HG02981 (cell line): ENCODE data around the gene GXYLT2.
"Not testable (repeated sequence)": the region's sequence is repeated elsewhere in the genome, so short reads cannot be mapped to it uniquely, and the experiment has no call there.

Experiments
- ATAC-seq: cut with Tn5 transposase; IDR thresholded peaks from one replicate; pipeline ENCODE4 v1.9.1; 2021; ENCODE audit warnings: mild to moderate bottlenecking, moderate library complexity; ENCODE audit not compliant: unreplicated experiment

Gene GXYLT2

DNA sequence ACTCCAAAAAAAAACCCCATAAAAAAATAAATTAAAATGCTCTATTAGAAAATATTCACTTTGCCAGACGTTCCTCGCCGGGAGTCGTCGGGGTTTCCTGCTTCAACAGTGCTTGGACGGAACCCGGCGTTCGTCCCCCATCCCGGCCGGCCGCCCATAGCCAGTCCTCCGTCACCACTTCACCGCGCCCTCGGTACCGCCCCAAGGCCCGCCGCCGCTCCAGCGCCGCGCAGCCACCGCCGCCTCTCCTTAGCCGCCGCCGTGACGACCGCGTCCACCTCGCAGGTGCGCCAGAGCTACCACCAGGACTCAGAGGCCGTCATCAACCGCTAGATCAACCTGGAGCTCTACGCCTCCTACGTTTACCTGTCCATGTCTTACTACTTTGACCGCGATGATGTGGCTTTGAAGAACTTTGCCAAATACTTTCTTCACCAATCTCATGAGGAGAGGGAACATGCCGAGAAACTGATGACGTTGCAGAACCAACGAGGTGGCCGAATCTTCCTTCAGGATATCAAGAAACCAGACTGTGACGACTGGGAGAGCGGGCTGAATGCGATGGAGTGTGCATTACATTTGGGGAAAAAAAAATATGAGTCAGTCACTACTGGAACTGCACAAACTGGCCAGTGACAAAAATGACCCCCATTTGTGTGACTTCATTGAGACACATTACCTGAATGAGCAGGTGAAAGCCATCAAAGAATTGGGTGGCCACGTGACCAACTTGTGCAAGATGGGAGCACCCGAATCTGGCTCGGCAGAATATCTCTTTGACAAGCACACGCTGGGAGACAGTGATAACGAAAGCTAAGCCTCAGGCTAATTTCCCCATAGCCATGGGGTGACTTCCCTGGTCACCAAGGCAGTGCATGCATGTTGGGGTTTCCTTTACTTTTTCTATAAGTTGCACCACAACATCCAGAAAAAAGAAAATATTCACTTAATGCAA is 41.2 kb downstream of the GXYLT2 start:
- not testable (repeated sequence) for ATAC-seq

DNA sequence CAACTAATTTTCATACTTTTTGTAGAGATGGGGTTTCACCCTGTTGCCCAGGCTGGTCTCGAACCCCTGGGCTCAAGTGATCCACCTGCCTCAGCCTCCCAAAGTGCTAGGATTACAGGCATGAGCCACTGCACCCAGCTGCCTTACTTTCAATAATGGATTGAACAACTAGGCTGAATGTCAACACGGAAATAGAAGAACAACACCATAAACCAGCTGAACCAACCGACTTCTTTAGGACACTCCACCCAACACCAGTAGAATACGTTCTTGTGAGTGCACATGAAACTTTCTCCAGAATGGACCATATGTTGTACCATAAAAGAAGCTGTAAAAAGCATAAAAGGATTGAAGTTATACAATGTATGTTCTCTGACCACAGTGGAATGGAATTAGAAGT is 42.9 kb downstream of the GXYLT2 start:
- no peak for ATAC-seq

DNA sequence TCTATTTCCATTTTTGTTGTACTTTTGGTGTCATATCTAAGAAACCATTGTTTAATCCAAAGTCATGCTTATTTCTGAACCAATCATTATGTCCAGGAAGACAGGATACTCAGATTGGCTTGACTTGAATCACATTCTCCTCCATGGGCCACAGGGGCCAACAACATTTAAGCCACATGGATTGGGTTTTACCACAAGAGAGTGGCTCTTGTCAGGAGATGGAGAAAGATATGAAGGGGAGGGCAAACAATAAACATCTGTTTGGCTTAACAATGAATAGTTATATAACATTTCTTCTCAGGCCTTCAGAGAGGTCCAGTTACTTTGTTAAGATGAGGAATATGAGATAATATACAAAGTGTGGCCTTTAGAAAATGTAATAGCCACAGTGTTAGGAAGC is 44.6 kb downstream of the GXYLT2 start:
- ATAC-seq = no peak

DNA sequence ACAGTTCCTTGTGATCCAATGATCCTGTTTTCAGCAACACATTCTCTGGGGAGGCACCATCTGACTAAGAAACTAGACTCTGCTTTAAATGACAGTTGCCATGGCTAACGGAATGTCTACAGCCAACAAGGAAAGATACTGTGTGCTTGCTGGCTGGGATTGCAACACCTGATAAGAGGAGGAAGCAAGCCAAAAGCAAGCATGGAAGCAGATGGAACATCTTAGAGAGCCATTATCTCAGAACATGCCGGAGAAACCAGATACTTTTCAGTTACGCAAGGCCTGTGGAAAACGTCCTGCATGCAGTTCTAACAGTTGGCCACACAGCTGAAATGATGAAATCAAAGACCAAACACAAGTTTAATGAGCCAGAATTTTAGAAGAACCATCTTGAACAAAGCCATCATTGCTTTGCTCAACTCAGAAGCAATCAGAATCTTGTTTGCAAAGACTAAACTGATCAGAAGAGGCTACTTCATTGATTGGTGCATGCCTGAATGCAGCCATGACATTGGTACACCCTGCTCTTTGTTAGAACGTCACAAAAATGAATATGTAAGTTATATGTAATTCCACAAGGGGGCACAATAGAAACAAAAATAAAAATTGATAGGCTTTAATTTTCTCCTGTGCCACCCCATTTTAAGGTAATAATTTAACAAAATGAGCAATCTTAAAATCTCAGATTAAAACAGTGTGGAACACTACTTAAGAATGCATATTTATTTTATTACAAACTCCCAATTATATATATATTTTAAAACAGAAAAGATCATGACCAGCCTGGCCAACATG is 50.8 kb downstream of the GXYLT2 start:
- peak; percentile 92 for ATAC-seq

DNA sequence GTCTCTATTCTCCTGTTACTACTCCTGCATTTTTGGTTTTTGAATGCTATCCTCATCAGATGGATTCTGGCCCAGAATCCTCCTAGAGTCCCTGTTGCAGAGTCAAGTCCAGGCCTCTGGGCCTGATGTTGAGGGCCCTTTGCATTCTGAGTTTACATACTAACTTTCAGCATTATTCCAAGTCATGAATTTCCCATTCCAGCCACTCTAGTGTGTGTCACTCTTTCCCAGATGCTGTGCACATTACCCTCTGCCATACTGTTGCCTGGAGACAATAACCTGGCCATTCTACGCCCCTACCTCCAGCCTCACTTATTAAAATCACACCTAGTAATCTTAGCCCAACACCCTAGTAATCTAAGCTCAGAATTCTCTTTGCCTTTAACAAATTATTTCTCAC is 53.4 kb downstream of the GXYLT2 start:
- no peak for ATAC-seq

DNA sequence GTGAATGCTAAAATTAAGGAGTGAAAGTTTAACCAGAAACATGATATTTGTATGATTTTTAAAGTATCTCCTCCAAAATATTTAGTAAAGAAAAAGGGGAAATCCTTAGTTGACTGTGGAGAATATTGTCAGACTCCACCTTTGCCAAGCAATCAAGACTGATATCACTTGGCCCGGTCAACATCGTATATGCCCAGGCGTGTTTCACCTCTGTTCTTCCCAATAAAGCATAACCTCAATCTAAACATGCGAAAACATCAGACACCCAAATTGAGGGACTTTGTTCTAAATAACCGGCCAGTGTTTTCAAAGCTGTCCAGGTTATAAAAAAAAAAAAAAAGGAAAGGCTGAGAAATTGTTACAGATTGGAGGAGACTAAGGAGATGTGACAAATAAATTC is 54.6 kb downstream of the GXYLT2 start:
- ATAC-seq = no peak

DNA sequence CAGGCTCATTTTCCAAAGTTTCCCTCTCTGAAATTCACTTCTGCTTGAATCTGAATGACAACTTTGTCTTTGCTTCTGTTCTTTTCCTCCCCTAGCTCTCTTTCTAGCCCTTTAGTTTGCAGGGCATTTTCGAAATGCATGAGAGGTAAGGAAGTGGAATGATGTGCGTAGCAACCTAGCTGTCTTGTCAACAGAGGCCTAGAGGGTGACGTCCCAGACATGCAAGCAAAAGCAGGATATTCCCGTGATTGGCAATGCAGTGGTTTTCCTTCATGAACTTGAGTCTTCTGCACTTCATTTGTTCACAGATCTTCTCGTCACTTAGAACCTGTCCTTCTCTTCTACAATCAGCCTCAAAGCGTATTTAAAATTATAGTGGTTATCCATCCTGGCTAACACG is 56.9 kb downstream of the GXYLT2 start:
- ATAC-seq = no peak

DNA sequence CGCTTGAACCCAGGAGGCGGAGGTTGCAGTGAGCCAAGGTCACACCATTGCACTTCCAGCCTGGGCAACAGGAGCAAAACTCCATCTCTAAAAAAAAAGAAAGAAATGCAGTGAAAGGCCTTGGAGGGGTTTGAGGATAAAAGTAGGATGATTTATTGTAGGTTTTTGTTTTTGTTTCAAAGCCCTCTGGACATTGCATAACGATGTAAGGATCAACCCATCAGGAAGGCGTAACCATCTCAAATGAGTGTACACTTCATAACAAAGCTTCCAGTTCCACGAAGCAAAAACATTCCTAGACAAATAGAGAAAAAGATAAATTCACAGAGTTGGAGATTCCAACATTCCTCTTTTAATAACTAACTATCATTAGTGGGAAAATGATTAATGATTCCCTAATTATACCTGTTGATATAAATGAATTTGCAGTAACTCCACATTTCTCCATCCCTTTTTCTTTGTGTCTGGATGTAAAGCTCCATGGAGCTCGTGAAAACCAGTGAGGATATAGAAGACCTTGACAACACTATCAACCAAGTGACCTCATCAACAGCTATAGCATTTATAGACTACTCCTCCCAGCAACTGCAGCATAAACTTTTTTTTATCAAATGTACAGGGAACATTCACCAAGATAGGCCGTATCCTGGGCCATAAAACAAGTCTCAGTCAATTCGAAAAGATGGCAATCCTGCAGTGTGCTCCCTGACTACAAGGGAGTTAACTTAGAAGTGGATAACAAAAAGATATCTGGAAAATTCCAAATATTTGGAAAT is 60.1 kb downstream of the GXYLT2 start:
- no peak for ATAC-seq

DNA sequence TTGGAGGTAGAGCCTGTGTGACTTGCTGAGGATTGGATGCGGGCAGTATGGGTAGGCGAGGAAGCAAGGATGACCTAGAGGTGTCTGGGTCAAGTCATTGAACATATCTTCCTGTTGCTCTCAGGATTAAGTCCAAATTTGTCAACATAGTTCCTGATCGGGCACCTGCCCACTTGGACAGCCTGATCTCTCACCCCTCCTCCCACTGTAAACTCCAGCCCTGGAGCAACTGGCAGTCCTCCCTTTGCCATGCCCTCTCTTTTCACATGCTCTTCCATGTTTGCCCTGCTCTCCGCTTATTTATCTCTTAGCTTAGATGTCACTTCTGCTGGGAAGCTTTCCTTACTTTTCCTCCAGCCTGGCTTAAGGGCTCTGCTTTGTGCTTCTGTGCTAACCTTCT is 61.2 kb downstream of the GXYLT2 start:
- ATAC-seq = no peak

DNA sequence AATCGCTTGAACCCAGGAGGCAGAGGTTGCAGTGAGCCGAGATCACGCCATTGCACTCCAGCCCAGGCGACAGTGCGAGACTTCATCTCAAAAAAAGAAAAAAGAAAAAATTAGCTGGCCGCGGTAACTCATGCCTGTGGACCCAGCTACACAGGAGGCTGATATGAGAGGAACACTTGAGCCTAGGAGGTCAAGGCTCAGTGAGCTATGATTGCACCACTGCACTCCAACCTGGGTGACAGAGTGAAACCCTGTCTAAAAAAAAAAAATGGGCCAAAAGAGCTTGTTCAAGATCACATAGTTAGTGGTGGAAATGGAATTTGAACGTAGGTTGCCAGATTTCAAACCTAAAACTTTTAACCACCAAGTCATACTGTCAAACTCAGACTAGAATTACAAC is 62.5 kb downstream of the GXYLT2 start:
- no peak for ATAC-seq

DNA sequence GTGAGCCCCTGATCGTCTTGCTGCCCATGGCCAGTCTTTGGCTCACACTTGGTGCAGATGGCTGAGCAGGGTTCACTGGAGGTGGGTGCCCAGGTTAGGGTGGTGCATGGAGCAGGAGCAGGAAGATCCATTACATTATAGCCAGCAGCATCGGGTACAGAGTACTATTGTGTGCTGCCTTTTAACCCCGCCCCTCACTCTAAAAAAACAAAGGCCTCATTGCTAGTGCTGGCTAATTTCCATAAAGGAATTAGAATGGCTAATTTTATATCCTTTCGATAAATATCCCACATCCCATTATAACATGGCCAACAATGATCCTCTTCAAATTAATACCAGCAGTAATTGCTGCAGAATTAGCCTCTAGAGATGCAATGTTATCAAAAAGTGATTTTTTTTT is 63.0 kb downstream of the GXYLT2 start:
- no peak for ATAC-seq

DNA sequence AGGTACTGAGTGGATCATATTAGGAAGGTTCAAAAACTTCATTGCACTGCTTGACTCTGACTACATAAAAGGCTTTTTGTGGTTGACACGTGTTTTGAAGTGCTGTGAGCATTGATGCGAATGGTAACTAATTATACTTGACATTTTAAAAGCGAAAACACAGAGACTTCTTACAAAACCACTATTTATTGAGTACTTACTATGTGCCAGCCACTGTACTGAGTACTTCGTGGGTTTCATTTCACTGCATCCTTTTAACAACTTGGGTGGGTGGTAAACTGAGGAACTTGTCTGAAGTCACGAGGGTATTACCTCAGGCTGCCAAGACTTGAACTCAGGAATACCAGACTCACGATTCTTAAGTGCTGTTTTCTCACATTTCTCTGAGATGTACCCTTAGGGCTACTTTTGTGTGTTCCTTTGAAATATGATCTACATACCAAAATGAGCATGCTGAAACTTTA is 63.4 kb downstream of the GXYLT2 start:
- ATAC-seq = no peak

DNA sequence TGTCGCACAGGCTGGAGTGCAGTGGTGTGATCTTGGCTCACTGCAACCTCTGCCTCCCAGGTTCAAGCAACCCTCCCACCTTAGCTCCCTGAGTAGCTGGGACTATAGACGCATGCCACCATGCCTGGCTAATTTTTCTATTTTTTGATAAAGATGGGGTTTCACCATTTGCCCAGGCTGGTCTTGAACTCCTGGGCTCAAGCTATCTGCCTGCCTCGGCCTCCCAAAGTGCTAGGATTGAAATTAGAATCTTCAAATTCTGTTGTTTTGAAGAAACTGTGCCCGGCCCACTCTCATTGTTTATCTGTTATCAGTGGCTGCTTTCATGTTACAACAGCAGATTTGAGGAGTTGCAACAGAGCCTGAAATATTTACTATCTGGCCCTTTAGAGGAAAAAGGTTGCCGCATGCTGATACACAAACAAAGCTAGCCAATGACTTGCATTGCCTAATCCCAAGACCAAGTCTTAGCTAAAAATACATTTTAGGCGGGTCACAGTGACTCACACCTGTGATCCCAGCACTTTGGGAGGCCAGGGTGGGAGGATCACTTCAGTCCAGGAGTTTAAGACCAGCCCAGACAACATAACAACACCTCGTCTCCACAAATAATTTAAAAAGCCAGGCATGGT is 65.6 kb downstream of the GXYLT2 start:
- ATAC-seq = no peak

DNA sequence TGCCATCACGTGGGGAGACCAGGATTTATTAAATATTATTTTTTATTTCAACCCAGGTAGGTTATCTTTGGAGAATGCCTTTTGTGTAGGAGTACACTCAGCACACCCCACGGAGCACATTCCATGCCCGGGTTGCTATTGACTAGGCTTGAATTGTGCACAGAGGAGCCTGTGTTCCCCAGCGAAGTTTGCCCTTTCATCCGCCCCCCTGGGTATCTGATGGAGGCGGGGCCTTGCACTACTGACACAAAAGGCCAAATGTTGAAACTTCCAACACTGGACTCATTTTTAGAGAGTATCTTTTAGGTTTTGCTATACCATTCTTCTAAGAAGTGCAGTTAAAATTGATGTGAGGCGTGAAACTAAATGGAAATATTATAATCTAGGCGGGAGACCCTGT is 69.5 kb downstream of the GXYLT2 start:
- ATAC-seq = no peak

DNA sequence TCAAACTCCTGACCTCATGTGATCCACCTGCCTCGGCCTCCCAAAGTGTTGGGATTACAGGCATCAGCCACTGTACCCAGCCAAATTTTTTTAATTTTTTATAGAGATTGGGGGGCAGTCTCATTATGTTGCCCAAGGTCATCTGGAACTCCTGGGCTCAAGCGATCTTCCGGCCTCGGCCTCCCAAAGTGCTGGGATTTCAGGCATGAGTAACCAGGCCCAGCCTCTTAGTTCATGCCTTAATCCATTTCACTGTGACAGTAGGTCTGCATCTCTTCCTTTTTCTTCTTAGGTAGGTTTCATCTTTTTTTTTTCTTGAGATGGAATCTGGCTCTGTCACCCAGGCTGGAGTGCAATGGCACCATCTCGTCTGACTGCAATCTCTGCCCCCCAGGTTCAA is 71.5 kb downstream of the GXYLT2 start:
- ATAC-seq = no peak

DNA sequence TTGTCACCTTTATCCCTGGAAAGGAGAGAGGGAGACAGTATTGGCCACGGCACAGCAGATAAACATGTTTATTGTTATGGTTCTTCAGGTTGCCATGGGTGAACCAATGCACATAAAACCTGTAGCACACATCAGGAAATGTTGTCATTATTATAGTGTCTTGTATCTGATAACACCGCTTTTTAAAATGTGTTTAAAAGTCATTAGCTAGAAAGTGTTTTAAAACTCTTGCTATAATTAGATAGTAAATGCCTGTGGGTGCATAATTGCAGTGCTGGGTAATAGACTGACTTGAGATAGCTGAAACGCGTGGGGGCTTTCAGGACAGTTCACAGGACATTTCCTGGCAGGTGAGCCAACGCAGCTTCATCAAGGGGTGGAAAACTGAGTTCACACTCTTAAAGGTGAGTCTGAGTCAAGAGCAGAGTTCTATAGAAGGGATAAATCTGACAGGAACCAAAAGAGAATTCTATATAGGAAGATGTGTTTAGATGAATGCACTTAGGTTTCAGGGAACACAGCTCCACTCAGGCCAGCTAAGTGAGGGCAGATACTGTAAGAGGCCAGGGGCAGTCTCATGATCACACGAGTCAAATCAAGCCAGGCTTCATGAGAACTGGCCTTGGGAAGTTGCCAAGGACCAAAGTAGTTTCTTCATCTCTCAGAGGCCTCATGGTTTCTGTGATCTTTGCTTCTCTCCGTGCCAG is 73.1 kb downstream of the GXYLT2 start:
- ATAC-seq = no peak

DNA sequence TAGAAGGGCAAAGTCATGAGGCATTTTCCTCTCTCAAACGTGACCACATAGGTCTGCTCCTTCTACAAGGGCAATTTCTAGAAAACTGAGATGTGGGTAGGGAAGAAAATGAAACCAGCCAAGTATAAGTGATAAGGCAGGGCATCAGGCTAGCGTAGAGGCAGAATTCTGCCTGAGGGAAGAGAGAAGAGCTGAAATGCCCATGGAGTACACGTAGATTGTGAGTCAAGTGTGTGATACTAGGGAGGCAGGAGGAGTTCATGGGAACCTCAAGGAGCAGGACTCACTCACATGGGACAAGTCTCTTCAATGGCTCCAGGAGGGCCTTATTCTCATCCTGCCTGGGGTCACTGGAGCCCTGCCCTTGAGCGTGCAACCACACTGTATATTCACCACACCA is 73.9 kb downstream of the GXYLT2 start:
- no peak for ATAC-seq

DNA sequence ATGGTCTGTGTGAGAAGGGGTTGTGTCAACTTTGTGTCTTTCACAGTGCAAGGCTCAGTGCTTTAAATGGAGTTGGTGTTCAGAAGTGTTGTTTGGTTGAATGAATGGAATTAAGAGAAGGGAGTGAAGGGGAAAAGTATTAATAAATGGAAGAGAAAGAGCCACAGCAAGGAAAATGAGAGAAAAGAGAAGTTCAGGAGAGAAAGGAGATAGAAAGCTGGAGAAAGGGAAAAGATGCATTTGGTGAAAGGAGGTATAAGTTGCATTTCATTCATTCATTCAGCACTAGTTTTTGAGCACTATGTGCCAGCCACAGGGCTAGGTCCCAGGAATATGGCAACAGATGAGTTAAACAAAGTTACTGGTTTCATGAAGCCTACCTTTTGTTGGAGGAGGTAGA is 74.5 kb downstream of the GXYLT2 start:
- no peak for ATAC-seq

DNA sequence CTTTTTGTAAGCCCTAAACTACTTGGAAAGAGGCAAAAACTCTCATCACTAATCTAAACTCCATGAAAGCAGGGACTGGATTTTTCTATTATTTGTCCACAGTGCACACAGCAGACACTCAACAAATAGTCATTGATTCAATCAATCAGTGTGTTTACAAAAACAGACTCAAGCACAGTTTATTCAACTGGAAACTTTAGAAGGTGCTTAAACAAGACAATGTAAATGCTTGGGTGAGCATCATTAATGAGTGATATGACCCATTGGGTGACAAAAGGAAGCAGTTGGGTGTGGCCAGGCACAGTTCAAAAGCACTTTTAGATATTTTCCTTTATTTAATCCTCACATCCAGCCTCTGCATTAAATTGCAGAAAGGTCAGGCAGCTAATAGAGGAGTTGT is 76.8 kb downstream of the GXYLT2 start:
- ATAC-seq = no peak

DNA sequence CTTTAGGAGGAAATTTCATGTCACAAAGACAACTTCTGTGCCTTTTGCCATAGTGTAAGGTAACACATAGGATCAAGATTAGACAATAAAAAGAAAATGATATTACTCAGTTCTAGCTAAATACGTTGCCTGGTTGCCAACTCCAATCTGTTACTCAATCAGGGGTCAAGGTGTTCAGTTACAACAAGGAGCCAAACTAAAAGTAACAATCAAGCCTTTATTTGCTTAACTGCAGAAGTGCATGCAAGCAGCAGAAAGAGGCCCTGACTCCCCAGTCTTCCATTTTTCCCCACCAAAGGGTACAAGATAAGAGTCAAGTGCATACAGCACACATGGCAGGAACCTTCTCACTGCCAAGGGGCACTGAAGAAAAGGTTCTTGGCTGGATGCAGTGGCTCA is 80.4 kb downstream of the GXYLT2 start:
- ATAC-seq = no peak
